ENCODE data around the gene SUB1. TPM values are rescaled to one million over a fixed set of nuclear protein-coding genes. Genes with fewer than 3 reads are reported as not detected.
"Not testable (repeated sequence)": the region's sequence is repeated elsewhere in the genome, so short reads cannot be mapped to it uniquely, and the experiment has no call there.

The SUB1 gene
- total and polyA plus RNA-seq, 8 donors = 42.0 to 198 (median 119) TPM

- WGBS, 5 donors = 44 to 70% (median 62%) methylated on average over 1 of the region's 1 CpG
- Histone ChIP-seq H3K4me3 (no peak overlapping the region), H3K9me3 (no peaks in the 10 kb centered on the region), H3K27ac (no peak overlapping the region), H3K4me1 (no peaks in the 10 kb centered on the region), H3K27me3 (no peaks in the 10 kb centered on the region), H3K36me3 (no peaks in the 10 kb centered on the region)
- intact Hi-C loops (cut with DNase I; ENCODE audit: low total_unique reads) = no loop called here
- no peak for TF ChIP-seq POLR2A (IDR thresholded peaks at IDR 0.05)
- no peak for TF ChIP-seq EP300 (IDR thresholded peaks at IDR 0.05)
- TF ChIP-seq POLR2AphosphoS5 (IDR thresholded peaks at IDR 0.05) = no peak
- TF ChIP-seq, protein P1, sequence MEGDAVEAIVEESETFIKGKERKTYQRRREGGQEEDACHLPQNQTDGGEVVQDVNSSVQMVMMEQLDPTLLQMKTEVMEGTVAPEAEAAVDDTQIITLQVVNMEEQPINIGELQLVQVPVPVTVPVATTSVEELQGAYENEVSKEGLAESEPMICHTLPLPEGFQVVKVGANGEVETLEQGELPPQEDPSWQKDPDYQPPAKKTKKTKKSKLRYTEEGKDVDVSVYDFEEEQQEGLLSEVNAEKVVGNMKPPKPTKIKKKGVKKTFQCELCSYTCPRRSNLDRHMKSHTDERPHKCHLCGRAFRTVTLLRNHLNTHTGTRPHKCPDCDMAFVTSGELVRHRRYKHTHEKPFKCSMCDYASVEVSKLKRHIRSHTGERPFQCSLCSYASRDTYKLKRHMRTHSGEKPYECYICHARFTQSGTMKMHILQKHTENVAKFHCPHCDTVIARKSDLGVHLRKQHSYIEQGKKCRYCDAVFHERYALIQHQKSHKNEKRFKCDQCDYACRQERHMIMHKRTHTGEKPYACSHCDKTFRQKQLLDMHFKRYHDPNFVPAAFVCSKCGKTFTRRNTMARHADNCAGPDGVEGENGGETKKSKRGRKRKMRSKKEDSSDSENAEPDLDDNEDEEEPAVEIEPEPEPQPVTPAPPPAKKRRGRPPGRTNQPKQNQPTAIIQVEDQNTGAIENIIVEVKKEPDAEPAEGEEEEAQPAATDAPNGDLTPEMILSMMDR (IDR thresholded peaks at IDR 0.05) = no peak
- DNase-seq = no peak
Observed at GRCh38 chr5:32565145-32565544, 20.2 kb upstream of the SUB1 start.

DNA sequence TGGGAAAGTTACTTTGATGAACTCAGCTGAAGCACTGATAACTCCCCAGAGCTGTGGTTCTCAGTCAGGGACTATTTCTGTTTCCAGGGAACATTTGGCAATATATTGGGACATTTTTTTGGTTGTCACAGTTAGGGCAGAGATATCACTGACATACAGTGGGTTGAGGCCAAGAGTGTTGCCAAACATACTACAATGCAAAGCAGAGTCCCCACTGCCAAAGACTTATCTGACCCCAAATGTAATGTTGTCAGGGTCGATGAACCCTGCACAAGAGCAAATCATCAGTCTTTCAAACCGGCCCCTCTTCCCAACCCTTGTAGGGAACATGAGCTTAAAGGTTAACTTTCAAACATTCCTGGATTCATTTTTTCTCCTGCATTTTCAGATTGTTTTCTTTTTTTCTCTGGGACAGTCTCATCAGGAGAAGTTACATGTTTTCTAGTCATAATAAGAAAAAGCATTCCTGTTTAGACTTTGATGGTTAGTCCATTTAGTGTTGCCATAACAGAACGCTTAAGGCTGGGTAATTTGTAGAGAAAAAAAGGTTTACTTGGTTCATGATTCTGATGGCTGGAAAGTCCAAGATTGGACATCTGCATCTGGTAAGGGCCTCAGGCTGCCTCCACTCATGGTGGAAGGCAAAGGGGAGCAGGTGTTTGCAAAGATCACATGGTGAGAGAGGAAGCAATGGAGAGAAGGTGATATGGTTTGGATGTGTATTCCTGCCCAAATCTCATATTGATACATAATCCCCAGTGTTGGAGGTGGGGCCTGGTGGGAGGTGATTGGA lies 18.8 kb upstream of the SUB1 start:
- Histone ChIP-seq H3K4me1 (no peaks in the 10 kb centered on the region), H3K27me3 (no peaks in the 10 kb centered on the region), H3K4me3 (no peak overlapping the region), H3K36me3 (no peaks in the 10 kb centered on the region), H3K27ac (no peak overlapping the region), H3K9me3 (no peaks in the 10 kb centered on the region)
- TF ChIP-seq, protein P1 (IDR thresholded peaks at IDR 0.05) = no peak
- TF ChIP-seq POLR2A (IDR thresholded peaks at IDR 0.05) (no peak), EP300 (IDR thresholded peaks at IDR 0.05) (no peak), POLR2AphosphoS5 (IDR thresholded peaks at IDR 0.05) (no peak)
- 79 to 89% (median 87%) methylated on average over 3 of the region's 3 CpGs for WGBS, 5 donors
- no peak for DNase-seq
- intact Hi-C loops (cut with DNase I; ENCODE audit: low total_unique reads) = no loop called here

- H3K4me3 ChIP-seq = no peak overlapping the region
- H3K27me3 ChIP-seq = no peaks in the 10 kb centered on the region
- no peak for DNase-seq
- no peak overlapping the region for H3K27ac ChIP-seq
- H3K4me1 ChIP-seq = peaks cover 0 to 7% (median 3%) of the 10 kb centered on the region in 4 donors
- TF ChIP-seq, protein P1 (IDR thresholded peaks at IDR 0.05) = no peak
- TF ChIP-seq POLR2AphosphoS5 (IDR thresholded peaks at IDR 0.05) (no peak), EP300 (IDR thresholded peaks at IDR 0.05) (no peak), POLR2A (IDR thresholded peaks at IDR 0.05) (no peak)
- no peaks in the 10 kb centered on the region for H3K9me3 ChIP-seq
- intact Hi-C loops (cut with DNase I; ENCODE audit: low total_unique reads) = no loop called here
- WGBS, 5 donors = 50 to 70% (median 70%) methylated on average over 1 of the region's 1 CpG
- no peaks in the 10 kb centered on the region for H3K36me3 ChIP-seq
Observed at GRCh38 chr5:32571128-32571527, 14.2 kb upstream of the SUB1 start.

DNA sequence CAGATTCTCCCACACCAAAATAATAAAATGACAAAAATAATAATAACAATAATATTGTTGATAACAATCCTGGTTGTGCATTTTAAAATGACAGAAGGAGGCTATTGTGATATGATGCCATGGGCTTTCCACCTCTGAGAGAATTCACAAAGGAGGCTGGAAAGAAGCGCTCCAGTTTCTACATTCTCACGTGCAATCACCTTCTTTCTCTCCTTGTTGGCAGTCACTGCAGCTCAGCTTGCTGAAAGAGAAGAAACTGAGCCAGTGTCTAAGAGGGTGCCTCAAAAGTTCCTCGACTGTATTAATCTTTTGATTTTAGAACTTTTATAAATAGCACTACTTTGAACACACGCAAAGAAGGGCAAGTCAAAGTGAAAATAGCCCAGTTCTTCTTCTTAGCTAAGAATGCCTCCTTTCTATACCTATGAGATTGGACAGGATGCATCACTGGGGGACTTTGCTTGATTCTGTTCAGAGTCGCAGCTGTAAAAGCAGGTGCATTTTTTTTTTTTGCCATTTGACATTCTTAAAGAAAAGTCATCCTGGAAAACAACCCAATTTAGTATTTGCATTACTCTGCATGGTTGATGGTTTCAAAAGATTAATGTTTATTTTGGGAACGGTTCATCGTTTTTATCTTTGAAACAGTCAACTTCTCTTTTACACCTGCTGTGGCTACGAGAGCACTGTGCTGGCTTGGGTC lies 12.4 kb upstream of the SUB1 start:
- Histone ChIP-seq H3K9me3 (no peaks in the 10 kb centered on the region), H3K27me3 (no peaks in the 10 kb centered on the region), H3K27ac (peak overlapping the region in 1 of 5 donors; percentile 17), H3K4me1 (peaks cover 0 to 7% (median 3%) of the 10 kb centered on the region in 4 donors), H3K36me3 (no peaks in the 10 kb centered on the region), H3K4me3 (no peak overlapping the region)
- TF ChIP-seq, protein P1 (IDR thresholded peaks at IDR 0.05) = no peak
- TF ChIP-seq POLR2A (IDR thresholded peaks at IDR 0.05) = no peak
- TF ChIP-seq POLR2AphosphoS5 (IDR thresholded peaks at IDR 0.05) = no peak
- TF ChIP-seq EP300 (IDR thresholded peaks at IDR 0.05) = no peak
- intact Hi-C loops (cut with DNase I; ENCODE audit: low total_unique reads) = no loop called here
- WGBS, 5 donors = 33 to 55% (median 43%) methylated on average over 8 of the region's 8 CpGs
- DNase-seq = no peak

DNA sequence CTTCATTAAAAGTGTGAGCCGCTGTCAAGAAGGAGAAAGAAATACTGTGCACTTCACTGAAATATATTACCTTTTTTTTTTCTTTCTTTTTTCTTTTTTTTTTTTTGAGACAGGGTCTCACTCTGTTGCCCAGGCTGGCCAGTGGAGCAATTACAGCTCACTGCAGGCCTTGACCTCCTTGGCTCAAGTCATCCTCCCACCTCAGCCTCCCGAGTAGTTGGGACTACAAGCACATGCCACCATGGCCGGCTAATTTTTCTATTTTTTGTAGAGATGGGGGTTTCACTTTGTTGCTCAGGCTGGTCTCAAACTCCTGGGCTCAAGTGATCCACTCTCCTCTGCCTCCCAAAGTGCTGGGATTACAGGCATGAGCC lies 11.9 kb upstream of the SUB1 start:
- intact Hi-C loops (cut with DNase I; ENCODE audit: low total_unique reads); H3K4me3 ChIP-seq; H3K27me3 ChIP-seq; H3K36me3 ChIP-seq; DNase-seq; H3K4me1 ChIP-seq; H3K9me3 ChIP-seq: not testable (repeated sequence)
- WGBS, 5 donors = 70 to 80% (median 77%) methylated on average over 3 of the region's 3 CpGs
- H3K27ac ChIP-seq = peak overlapping the region in 1 of 5 donors; percentile 24
